HEK293 (cell line): ENCODE data around the gene MORF4L1.

Experiments
- CTCF ChIA-PET: fragments of 350-600 bp; formaldehyde crosslinking; extraction: SDS; loops from one replicate; lab custom pipeline; 2021; ENCODE audit warnings: antibody characterized with exemption; lab: Yijun Ruan, JAX
- POLR2A ChIA-PET: fragments of 300-600 bp; formaldehyde crosslinking; extraction: SDS; loops from one replicate; lab custom pipeline; 2020; ENCODE audit warnings: antibody characterized with exemption, inconsistent platforms; lab: Yijun Ruan, JAX
- H3K27ac ChIP-seq: fragments of 200-500 bp; sonication (Bioruptor generic); 2 replicates; pipeline ENCODE4 v1.5.1; 2014; ENCODE audit warnings: low read depth, low read length, control low read depth, inconsistent platforms; ENCODE audit errors: extremely low read depth
- H3K36me3 ChIP-seq, 2 experiments: fragments of 200-500 bp in 1 of 2; sonication (Bioruptor generic) in 1 of 2; 1 replicate in 1 of 2; 2 replicates in 1 of 2; pipeline ENCODE4 v1.5.1; 2014 to 2017; ENCODE audit warnings: inconsistent platforms in 2 of 2, low read length in 2 of 2; ENCODE audit not compliant: control insufficient read depth in 2 of 2, insufficient read depth in 1 of 2
- H3K4me1 ChIP-seq: fragments of 200-500 bp; sonication (Bioruptor generic); 2 replicates; pipeline ENCODE4 v1.5.1; 2014; ENCODE audit warnings: mild to moderate bottlenecking, low read length, inconsistent platforms; ENCODE audit not compliant: control insufficient read depth, insufficient read depth
- H3K4me3 ChIP-seq: 2 replicates; pipeline ENCODE4 v1.5.1; 2011; ENCODE audit warnings: low read depth, mild to moderate bottlenecking, control low read depth, low read length, moderate library complexity
- H3K9me3 ChIP-seq: fragments of 200-500 bp; sonication (Bioruptor generic); 2 replicates; pipeline ENCODE4 v1.5.1; 2014; ENCODE audit warnings: low read depth, low read length, inconsistent platforms; ENCODE audit not compliant: control insufficient read depth, insufficient read depth
- SP7 ChIP-seq: fragments of 450-650 bp; formaldehyde crosslinking; IDR thresholded peaks from 2 replicates; pipeline ENCODE4 v1.5.1; 2016; ENCODE audit warnings: missing biosample characterization, missing genetic modification characterization
- YY2 ChIP-seq: fragments of 450-650 bp; formaldehyde crosslinking; IDR thresholded peaks from 2 replicates; pipeline ENCODE4 v1.5.1; 2016; ENCODE audit warnings: missing biosample characterization, missing genetic modification characterization
- ZBTB11 ChIP-seq: fragments of 450-650 bp; formaldehyde crosslinking; conservative IDR thresholded peaks from 2 replicates; pipeline ENCODE4 v1.5.1; 2016; ENCODE audit warnings: low read depth, missing biosample characterization, missing genetic modification characterization
- ZBTB44 ChIP-seq: fragments of 450-650 bp; IDR thresholded peaks from 2 replicates; pipeline ENCODE4 v1.5.1; 2018; ENCODE audit warnings: missing biosample characterization, mild to moderate bottlenecking, missing genetic modification characterization
- ZNF184 ChIP-seq: fragments of 450-650 bp; IDR thresholded peaks from 2 replicates; pipeline ENCODE4 v1.5.1; 2018; ENCODE audit warnings: missing biosample characterization, mild to moderate bottlenecking, missing genetic modification characterization
- ZNF274 ChIP-seq, 2 experiments: fragments of 200-500 bp in 1 of 2; fragments of 450-650 bp in 1 of 2; sonication (Bioruptor generic) in 1 of 2; formaldehyde crosslinking in 1 of 2; IDR thresholded peaks; 2 replicates each; pipeline versions ENCODE4 v1.5.1 to v1.6.1; 2014 to 2016; ENCODE audit warnings: borderline replicate concordance in 1 of 2, inconsistent platforms in 1 of 2, low read length in 1 of 2, missing biosample characterization in 1 of 2, missing genetic modification characterization in 1 of 2
- ZNF510 ChIP-seq: fragments of 450-650 bp; formaldehyde crosslinking; IDR thresholded peaks from 2 replicates; pipeline ENCODE4 v1.5.1; 2018; ENCODE audit warnings: mild to moderate bottlenecking, missing genetic modification characterization, missing biosample characterization; ENCODE audit not compliant: insufficient replicate concordance
- TF ChIP-seq, protein P1 (sequence below): fragments of 450-650 bp; formaldehyde crosslinking; IDR thresholded peaks from 2 replicates; pipeline ENCODE4 v1.5.1; 2016; ENCODE audit warnings: missing biosample characterization, missing genetic modification characterization
- TF ChIP-seq, protein P2 (sequence below): fragments of 450-650 bp; formaldehyde crosslinking; conservative IDR thresholded peaks from 2 replicates; pipeline ENCODE4 v1.5.1; 2016; ENCODE audit warnings: low read depth, missing biosample characterization, missing genetic modification characterization
- TF ChIP-seq, protein P3 (sequence below): fragments of 450-650 bp; formaldehyde crosslinking; IDR thresholded peaks from 2 replicates; pipeline ENCODE4 v1.5.1; 2016; ENCODE audit warnings: missing biosample characterization, missing genetic modification characterization

The MORF4L1 gene

DNA sequence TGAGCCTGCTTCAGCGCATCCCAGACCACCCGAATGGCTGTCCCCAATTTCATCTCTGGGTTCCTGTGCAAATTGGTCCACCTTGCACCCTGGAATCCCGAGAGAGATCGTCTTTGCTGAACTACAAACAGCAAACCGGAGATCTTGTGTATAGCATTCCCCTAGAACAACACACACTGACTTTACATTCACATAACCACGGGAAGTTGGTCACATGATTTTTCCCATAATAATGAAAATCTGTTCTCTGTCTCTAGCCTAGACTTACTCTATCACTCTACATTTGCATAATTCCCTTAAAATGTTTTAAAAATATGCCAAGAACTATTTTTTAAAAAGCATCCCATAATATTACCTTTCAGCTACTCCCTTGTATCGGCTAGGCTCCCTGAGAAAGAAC lies 37.6 kb downstream of the MORF4L1 start:
- POLR2A ChIA-PET: interaction anchor here (0.8 kb wide), 1 partner anchor 69 kb away, joined by 3 read pairs; no protein-coding TSS in a partner anchor
- CTCF ChIA-PET: interaction anchor here (0.5 to 9.6 kb wide), 22 partner anchors 9 to 298 kb away, joined by 3 to 157 read pairs (median 5); partner anchors contain the start of gene CTSH
- Histone ChIP-seq H3K27ac (no peak overlapping the region), H3K4me1 (no peaks in the 10 kb centered on the region), H3K9me3 (no peaks in the 10 kb centered on the region), H3K36me3 (peaks cover 45 to 73% of the 10 kb centered on the region in 2 experiments), H3K4me3 (no peak overlapping the region)
- TF ChIP-seq, protein P1, sequence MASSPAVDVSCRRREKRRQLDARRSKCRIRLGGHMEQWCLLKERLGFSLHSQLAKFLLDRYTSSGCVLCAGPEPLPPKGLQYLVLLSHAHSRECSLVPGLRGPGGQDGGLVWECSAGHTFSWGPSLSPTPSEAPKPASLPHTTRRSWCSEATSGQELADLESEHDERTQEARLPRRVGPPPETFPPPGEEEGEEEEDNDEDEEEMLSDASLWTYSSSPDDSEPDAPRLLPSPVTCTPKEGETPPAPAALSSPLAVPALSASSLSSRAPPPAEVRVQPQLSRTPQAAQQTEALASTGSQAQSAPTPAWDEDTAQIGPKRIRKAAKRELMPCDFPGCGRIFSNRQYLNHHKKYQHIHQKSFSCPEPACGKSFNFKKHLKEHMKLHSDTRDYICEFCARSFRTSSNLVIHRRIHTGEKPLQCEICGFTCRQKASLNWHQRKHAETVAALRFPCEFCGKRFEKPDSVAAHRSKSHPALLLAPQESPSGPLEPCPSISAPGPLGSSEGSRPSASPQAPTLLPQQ: no peak
- TF ChIP-seq ZNF274 (IDR thresholded peaks at IDR 0.05; ENCODE audit: low read length) (no peak), ZNF274 (tag by site-specific recombination; IDR thresholded peaks at IDR 0.05; ENCODE audit: borderline replicate concordance) (no peak), ZNF510 (tag by site-specific recombination) (no peak), ZNF184 (tag by site-specific recombination) (no peak), SP7 (no peak), ZBTB44 (tag by site-specific recombination) (no peak), ZBTB11 (tag by site-specific recombination) (no peak), YY2 (tag by site-specific recombination) (no peak)
- TF ChIP-seq, protein P2, sequence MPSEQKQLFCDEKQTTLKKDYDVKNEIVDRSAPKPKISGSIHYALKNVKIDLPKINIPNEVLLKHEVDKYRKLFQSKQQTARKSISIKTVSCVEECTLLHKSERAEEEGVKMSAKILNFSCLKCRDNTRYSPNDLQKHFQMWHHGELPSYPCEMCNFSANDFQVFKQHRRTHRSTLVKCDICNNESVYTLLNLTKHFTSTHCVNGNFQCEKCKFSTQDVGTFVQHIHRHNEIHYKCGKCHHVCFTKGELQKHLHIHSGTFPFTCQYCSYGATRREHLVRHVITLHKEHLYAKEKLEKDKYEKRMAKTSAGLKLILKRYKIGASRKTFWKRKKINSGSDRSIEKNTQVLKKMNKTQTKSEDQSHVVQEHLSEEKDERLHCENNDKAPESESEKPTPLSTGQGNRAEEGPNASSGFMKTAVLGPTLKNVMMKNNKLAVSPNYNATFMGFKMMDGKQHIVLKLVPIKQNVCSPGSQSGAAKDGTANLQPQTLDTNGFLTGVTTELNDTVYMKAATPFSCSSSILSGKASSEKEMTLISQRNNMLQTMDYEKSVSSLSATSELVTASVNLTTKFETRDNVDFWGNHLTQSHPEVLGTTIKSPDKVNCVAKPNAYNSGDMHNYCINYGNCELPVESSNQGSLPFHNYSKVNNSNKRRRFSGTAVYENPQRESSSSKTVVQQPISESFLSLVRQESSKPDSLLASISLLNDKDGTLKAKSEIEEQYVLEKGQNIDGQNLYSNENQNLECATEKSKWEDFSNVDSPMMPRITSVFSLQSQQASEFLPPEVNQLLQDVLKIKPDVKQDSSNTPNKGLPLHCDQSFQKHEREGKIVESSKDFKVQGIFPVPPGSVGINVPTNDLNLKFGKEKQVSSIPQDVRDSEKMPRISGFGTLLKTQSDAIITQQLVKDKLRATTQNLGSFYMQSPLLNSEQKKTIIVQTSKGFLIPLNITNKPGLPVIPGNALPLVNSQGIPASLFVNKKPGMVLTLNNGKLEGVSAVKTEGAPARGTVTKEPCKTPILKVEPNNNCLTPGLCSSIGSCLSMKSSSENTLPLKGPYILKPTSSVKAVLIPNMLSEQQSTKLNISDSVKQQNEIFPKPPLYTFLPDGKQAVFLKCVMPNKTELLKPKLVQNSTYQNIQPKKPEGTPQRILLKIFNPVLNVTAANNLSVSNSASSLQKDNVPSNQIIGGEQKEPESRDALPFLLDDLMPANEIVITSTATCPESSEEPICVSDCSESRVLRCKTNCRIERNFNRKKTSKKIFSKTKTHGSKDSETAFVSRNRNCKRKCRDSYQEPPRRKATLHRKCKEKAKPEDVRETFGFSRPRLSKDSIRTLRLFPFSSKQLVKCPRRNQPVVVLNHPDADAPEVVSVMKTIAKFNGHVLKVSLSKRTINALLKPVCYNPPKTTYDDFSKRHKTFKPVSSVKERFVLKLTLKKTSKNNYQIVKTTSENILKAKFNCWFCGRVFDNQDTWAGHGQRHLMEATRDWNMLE (tag by site-specific recombination): no peak
- TF ChIP-seq, protein P3, sequence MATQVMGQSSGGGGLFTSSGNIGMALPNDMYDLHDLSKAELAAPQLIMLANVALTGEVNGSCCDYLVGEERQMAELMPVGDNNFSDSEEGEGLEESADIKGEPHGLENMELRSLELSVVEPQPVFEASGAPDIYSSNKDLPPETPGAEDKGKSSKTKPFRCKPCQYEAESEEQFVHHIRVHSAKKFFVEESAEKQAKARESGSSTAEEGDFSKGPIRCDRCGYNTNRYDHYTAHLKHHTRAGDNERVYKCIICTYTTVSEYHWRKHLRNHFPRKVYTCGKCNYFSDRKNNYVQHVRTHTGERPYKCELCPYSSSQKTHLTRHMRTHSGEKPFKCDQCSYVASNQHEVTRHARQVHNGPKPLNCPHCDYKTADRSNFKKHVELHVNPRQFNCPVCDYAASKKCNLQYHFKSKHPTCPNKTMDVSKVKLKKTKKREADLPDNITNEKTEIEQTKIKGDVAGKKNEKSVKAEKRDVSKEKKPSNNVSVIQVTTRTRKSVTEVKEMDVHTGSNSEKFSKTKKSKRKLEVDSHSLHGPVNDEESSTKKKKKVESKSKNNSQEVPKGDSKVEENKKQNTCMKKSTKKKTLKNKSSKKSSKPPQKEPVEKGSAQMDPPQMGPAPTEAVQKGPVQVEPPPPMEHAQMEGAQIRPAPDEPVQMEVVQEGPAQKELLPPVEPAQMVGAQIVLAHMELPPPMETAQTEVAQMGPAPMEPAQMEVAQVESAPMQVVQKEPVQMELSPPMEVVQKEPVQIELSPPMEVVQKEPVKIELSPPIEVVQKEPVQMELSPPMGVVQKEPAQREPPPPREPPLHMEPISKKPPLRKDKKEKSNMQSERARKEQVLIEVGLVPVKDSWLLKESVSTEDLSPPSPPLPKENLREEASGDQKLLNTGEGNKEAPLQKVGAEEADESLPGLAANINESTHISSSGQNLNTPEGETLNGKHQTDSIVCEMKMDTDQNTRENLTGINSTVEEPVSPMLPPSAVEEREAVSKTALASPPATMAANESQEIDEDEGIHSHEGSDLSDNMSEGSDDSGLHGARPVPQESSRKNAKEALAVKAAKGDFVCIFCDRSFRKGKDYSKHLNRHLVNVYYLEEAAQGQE (tag by site-specific recombination): no peak
